NOMO-1 treated with dmso at 0.1 percent for 144 hours (cell line): ENCODE results near the gene CASZ1.
A peak's percentile ranks its signal among the peaks of the same experiment; 100 is the strongest.

Source experiments
- DNase-seq: peaks from one replicate; lab custom pipeline; 2025; ENCODE audit not compliant: unreplicated experiment; lab: John Stamatoyannopoulos, UW

CASZ1 gene

DNA sequence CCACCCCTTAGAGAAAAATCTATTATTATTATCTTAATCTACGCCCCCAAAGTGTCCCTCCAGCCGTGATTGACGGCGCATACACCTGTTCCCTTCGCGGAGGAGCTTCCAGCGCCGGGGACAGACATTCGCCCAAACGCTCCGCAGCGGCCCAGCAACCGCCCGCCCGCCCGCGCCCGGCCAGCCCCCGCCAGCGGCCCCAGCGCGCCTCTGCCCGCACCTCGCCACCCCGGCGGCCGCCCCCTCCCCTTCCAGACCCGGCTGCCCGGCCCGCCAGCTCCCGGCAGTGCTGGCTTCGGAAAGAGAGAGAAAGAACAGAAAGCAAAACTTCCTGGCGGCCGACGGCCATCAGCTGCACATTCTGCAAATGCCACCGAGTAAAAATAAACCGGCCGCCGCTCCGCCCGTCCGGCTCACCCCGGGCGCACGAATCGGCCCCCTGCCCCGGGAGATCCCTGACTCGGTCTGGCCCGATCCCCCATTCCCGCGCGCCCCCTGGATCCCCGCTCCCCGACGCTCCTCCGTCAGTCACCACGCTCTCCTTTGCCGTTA is 1.6 kb downstream of the CASZ1 start:
- DNase-seq: no peak

DNA sequence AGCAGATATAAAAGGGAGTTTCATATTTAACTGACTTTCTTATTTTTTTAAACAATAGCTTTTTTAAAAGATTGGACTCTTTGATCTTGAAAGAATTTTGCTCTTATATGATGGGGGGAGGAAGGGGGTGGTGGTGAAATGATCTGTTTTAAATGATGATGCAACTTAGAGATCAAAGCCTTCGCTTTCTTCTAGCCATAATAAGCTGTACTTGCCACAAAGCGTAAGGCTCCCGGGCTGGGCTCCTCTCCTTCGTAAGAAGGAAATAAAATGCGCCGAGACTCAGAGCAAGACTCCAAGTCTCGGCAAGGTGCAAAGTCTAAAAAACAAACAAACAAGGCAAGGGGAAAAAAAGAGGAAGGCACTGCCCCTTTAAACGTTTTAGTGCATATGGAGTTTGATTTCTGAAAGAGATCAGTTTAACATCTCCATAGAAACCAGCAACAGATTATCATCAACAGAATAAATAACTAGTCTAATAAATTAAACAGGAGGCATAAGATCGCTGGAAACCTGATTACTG is 3.3 kb downstream of the CASZ1 start:
- peak; percentile 6 for DNase-seq

DNA sequence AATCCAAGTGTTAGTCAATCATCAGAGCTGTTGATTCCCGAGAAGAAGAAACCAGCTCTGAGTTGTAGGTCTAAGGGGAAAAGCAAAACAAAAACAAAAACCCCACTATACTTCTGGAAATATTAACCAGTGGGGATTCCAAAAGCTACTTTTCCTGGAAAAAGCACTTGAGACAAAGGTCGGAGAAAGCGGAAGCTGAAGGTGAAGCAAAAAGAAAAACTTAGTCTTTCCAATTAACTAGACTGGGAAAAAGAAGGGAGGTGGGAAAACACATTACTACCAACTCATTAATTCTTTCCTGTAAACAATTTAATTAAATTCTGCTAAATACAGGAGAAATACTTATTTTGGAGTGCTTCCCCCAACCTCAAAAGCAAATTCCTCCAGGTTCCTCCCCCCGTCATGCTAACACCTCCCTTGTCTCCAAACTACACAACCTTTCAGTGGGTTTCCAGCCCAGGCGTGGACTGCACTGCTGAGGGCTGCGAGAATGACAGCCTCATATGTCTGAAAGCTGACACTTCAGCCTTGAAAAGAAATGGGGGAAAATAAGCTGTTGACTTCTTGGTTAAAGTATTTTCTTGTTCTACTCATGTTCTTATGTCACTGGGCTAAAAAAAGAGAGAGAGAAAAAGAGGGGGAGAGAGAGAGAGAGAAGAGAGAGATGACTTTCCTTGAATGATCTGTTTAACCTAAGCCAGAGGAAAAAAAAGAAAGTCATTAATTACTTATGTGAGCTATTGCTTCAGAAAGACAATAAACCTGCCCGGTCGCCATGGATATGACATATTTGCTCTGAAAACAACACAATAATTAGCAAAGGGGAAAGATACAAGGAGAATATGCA is 5.1 kb downstream of the CASZ1 start:
- DNase-seq: no peak

DNA sequence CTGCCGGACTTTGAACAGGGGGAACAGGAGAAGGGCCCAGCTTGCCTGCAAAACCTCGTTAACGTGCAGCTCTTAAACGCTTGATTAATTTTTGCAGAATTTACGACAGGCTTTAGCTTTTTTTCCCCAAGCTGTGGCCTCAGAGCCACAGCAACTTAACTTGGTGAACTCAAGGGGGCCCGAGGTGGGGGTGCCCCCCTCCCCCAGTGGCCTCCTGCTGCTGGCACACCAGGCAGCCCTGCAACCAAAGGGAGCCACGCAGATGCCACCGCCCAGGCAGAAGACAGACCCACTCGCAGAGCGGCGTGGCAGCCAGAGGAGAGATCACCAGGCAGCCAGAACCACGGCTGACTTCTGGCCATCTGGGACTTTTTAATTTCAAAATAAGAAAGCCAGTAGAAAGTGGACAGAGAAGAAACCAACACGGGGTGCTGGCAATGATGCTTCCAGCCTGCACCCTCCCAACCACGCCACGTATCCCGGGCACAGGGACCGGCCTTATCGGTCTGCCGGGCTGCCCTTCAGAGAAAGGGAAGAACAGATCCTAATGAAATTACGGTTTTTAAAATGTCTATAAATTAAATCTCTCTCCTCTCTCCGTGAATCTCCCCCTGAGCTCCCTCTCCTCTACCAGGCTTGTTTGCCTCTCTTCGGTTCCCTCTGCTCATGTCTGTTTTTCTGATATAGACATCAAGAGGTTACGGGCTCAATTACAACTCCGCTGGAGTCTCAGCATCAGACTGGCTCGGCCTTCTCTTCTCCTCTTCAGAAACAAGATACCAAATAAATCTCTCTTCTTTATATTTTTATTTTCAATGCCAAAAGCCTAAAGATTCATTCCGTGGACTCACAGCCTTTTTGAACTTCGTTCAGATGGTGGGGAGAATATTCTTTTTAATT is 6.4 kb downstream of the CASZ1 start:
- no peak for DNase-seq

DNA sequence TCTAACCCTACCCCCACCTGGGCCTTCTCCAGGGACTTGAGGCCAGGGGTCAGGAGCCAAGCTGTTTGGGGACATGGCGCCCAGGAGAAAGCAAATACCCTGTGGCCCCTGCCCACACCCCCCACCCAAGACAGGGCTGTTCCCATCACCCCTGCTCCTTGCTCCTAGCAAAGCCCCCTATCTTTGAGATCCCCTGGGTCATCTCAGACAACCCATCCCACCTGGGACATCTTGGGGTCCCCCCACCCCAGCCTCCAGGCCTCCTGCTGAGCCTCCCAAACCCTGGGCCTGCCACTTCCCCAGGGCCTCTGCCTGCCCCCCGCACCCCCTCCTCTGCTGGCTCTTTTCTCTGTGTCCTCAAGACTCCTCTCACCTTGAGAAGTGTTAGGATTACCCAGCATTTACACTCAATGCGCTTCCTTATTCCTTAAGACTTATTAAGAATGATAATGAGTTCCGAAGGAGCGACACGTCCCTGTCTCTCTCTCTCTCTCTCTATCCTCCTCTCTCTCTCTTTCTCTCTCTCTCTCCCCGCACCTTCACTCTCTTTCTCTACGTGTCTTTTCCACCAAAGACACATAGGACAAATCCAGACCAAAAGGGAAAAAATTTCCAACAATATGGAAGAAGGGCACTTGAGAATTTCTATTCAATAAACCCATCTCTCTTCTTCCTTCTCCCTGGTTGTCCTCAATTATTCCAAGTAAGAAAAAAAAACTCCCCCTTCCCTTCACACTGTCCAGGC is 7.2 kb downstream of the CASZ1 start:
- no peak for DNase-seq

DNA sequence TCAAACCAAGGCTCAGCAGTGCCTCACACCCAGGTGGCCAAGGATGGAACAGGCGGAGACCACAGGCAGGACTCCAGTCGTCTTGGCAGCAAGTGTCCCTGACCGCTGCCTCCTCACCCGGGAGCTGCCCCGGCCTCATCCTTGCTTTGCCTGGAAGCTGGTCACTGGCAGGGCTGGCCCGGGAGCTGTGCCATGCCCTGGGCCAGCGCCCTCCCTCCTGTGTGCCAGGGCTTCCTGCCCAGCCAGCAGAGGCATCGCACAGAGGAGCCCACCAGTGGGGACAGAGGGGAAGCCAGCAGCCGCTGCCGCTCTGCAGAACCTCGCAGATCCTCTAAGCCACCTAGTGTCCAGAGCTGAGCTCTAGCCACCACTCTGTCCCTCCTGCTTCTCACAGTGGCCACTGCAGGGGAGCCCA is 7.8 kb downstream of the CASZ1 start:
- no peak for DNase-seq

DNA sequence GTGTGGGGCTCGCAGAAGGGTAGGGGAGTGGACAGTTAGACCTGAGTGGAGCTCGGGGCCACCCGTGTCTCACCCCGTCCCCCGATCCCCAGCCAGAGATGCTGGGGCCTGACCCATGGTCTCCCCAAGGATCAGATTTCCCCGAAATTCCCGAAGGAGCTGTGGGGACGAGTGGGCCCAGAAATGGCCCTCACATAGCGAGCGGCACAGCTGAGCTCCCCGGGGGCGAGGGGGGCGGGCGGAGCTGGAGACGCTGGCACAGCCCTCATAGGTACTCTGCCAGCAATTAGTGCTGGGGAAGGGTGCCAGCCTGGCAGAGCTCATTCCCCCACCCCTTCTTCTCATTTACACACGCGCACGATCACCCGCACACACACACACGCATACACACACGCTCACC is 9.2 kb downstream of the CASZ1 start:
- no peak for DNase-seq

DNA sequence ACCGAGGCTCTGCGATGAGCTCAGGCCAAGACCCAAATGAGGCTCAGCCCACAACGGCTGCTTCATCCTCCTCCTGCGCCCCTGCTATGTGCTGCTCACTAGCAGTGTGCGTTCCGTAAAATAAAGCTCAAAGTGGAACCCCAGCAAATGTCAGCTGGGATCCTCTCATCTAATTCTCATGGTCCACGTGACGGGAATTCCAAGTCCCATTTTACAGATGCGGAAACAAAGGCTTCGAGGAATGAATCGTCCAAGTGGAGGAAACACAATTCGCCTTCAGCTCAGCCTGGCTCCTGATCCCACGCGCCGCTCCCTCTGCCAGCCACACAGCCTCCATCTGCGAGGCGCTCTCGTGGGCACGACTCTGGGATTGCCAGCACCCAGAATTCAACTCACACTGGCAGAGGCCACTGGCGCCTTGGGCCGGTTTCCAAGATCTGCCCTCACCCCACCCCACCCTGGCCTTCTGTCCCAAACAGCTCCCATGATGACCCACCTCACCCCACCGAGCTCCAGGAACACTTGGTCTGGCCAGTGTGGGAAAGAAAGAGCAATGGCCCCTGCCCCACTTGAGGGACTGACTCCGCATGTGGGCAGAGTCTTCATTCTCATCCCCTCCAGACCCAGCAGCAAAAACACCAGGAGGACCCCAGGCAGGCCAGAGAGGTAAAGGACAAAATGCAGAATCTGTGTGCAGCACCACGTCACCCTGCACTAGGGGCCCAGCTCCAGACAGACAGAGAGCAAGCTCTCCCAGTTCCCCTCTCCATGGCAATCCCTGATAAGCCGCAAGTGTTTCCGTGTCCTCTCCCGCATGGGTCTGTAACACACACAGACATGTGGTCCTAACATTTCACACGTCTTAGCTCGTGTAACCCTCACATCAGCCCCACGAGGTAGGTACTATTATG is 10.5 kb downstream of the CASZ1 start:
- DNase-seq: no peak

DNA sequence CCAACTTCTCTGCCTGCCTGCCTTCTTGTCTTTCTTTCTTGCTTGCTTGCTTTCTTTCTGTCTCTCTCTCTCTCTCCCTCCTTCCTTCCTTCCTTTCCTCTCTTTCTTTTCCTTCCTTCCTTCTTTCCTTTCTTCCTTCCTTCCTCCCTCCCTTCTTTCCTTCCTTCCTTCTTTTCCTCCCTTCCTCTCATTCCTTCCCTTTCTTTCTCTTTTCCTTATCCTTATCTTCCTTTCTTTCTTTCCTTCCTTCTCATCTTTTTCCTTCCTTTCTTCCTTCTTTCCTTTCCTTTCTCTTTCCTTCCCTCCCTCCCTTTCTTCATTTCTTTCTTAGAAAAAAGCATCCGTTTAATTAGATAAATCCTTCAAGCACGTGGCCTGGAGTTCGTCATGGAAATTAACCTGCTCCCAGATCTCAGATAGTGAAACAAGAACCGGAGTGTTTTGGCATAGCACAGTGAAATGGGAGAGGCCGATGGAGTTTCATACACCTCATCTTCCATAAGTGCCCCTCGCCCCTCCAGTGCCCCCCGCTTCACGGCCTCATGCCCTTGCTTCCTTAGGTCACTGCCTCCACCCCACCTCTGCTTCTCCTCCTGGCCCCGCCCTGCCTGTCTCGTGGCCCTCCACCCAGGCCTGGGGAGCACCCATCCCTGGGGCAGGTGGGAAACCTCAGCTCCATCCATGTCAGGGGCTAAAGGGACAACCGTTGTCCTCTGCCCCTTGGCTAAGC is 11.3 kb downstream of the CASZ1 start:
- no peak for DNase-seq

DNA sequence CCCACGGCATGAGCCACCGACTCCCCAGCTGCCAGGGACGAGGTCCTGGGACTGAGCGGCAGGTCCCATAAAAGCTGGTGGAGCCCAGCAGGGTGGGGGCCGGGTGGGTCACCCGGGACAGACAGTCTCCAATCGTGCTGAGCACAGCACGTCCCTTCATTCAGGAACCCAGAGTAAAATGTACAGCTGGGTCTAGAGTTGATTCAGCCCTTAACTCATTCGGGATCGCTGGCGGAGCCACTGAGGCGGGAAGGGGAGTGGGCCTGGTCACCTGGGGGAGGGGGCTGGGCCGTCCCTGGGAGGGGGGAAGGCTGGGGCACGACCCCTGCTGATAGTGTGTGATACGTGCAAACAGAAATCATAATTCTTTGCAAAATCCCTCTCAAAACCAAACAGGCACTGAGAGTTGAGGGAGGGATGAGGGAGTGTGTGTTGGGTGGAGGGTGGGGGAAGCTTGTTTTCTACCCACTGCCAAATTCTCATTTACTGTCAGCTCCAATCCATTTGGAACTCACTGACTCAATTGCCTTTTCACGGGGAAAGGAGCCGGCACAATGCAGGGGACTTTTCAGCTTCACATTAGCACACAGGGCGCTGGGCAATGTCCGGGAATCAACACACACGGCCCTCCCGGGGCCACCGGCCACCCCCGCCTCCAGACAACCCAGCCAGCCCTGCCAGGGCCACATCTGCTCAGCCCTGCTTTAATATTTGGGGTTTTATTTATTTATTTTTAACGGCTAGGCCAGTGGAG is 13.8 kb downstream of the CASZ1 start:
- DNase-seq: no peak

DNA sequence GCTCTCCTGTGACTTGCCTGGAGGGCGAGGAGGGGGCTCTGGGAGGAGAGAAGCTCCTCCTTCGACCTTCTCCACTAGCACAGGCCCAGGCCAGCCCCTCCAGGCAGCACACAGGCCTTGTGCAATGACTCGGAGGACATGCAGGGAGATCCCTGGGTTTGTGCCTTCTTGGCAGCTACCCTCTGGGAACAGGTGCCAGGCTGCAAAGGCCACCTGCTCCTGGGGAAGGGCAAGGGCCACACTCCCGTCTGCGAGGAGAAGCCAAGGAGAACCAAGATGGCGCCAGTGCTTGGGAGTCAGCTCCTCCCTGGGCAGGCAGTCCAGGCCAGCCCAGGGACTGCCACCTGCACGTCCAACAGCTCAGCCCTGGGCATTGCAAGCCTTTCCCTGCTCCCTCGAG is 15.3 kb downstream of the CASZ1 start:
- DNase-seq: no peak

DNA sequence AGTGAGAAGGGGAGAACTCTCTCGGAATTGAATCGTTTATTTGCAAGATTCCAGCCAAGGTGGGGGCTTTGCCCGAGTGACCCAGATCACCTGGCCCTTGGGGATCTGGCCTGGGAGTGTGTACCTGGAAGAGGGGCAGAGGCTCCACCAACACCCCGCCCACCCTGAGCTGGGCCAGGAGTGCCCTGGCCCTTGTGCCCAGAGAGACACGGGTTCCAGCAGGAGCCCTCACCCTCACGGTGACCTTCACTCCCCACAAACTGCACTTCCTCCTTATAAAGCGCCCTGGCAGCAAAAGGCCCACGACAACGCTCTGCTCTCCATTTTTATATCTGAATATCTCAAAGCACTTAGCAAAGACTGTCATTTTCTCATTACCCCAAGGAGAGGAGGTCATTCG is 16.6 kb downstream of the CASZ1 start:
- no peak for DNase-seq

DNA sequence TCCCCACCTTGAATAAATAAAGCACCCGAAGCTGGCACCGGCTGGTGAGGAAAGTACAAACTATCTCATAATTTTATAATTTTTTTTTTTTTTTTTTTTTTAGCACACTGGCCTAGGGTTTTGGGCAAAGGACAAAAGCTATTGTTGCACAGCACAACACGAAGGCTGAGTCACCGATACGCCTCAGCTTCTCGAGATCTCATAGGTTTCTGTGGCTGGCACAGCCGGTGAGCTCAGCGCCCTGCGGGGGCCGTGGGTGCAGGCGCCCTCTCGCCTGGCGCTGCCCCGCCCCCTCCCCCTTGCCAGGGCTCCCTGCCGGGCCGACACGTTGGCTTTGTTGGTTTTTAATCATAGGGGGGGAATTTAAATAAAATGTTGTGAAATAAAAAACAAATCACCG is 17.2 kb downstream of the CASZ1 start:
- no peak for DNase-seq

DNA sequence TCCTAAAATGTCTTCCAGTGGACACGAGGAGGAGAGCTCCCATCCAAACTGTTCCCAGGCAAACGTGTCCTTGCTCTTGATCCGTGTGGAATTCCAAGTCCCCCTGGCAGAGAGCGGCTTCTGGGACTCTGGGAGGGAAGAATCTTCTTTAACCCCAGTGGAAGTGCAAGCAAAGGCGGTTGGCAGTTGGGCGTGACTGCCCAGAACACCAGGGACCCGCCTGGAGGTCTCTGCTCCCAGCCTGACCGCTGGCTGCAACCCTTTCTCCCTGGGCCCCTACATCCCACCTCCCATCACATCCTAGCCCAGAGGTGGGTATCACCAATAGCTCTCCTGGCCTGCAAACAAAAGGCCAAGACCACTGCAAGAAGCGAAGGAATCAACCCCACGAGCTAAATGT is 17.8 kb downstream of the CASZ1 start:
- DNase-seq: no peak

DNA sequence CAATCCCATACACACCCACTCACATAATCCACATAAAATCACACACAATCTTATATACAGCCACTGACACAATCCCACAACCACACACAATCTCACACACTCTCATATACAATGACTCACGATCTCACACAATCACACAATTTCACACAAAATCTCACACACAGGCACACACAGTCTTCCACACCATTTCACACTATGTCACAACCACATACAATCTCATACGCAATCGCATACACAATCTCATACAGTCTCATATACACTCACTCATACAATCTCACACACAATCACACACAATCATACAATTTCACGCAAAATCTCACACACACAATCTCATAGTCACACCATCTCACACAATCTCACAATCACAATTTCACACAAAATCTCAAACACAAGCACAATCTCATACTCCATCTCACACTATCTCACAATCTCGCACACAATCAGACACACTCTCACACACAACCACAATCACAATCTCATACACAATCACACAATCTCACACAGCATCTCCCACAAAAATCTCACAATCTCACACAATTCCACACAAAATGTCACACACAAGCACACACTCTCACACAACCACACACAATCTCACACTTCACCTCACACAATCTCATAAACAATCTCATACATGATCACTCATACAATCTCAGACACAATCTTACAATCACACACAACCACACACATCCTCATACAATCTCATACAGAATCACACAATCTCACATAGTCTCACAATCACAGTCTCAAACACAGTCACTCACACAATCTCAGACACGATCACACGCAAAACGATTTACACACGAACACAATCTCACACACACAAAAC is 18.5 kb downstream of the CASZ1 start:
- DNase-seq: no peak

DNA sequence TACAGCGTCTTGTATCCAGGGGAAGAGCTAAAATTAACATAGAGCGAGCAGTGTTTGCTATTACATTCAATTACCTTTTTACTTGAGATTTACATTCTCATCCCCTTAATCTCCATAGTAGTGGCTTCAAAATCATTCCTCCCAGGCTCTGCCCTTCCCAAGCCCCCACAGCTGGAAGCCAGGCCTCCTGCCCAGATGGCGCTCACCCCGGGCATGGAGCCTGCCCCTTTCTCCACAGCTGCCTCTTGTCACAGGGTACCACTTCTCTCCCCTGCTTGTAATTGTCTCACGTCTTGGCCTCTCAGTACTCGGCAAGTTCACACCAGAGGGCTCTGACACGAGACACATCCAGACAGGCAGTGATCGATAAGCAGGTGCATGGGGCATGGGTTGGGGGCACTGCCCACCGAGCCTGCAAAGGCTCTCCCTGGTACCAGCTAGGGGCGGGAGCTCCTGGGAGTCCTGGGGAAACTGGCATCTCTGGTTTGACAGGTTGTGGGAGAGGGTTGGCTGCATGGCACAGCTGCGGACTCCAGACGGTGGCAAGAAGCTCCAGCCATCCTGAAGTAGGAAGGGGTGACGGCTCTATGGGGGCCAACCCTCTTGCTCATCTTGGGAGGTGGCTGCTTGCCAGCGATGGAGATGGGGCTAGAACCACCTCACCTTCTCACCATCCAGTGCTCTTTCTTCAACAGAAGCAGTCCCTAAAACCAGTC is 20.1 kb downstream of the CASZ1 start:
- DNase-seq: no peak

DNA sequence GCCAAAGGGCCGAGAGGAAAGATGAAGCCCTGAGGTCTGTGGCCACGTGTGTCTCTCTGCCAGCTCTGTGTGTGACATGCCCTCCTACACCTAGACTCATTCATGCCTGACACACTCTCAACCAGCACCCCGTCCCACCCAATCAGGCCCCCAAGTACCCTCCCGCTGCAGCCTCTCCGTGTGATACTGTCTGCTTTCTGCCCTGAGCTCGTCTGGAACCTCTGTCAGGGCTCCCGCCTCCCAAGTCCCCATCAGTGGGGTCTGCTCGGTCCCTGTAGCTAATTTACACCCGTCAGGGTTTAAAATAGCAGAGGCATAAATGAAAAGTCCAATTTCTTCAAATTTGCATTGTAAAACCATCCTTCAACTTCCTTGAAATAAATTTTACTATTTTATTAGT is 20.7 kb downstream of the CASZ1 start:
- no peak for DNase-seq
